ENCODE results near the gene PARD3.

DNA sequence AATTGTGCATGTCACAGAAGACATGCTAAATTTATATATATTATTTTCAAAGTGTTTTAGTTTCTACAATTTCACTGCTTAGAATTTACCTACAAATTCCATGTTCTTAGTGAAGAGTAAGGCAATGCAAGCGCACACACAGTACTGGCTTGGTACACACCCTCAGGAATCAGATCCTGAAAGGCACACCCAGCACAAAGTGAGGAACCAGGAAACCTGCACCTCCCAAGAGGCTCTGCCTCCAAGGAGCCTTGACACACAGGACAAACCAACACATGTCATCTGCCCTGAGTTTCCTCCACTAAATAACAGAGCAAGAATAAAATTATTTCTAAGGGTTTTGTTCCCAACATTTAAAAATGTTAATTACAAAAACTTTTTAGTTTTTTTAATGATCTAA, 156.2 kb downstream of the PARD3 start:
- TF ChIP-seq, protein P1, sequence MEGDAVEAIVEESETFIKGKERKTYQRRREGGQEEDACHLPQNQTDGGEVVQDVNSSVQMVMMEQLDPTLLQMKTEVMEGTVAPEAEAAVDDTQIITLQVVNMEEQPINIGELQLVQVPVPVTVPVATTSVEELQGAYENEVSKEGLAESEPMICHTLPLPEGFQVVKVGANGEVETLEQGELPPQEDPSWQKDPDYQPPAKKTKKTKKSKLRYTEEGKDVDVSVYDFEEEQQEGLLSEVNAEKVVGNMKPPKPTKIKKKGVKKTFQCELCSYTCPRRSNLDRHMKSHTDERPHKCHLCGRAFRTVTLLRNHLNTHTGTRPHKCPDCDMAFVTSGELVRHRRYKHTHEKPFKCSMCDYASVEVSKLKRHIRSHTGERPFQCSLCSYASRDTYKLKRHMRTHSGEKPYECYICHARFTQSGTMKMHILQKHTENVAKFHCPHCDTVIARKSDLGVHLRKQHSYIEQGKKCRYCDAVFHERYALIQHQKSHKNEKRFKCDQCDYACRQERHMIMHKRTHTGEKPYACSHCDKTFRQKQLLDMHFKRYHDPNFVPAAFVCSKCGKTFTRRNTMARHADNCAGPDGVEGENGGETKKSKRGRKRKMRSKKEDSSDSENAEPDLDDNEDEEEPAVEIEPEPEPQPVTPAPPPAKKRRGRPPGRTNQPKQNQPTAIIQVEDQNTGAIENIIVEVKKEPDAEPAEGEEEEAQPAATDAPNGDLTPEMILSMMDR (IDR thresholded peaks at IDR 0.05; ENCODE audit: extremely low read depth in 1 of 2, insufficient read depth in 1 of 2, low read depth in 1 of 2, low read length in 2 of 2) = no peak
- TF ChIP-seq MYC (IDR thresholded peaks at IDR 0.05; ENCODE audit: low read depth, low read length) (no peak), POLR2A (IDR thresholded peaks at IDR 0.05; ENCODE audit: low read depth, low read length) (no peak), EZH2 (IDR thresholded peaks at IDR 0.05; ENCODE audit: borderline replicate concordance, low read depth, low read length, severe bottlenecking) (no peak)
